ENCODE results near the gene TLCD3B. TPM values are rescaled to one million over a fixed set of nuclear protein-coding genes. Genes with fewer than 3 reads are reported as not detected.

Gene TLCD3B
- total and polyA plus RNA-seq, 9 donors: 0.15 TPM; not detected in 8

DNA sequence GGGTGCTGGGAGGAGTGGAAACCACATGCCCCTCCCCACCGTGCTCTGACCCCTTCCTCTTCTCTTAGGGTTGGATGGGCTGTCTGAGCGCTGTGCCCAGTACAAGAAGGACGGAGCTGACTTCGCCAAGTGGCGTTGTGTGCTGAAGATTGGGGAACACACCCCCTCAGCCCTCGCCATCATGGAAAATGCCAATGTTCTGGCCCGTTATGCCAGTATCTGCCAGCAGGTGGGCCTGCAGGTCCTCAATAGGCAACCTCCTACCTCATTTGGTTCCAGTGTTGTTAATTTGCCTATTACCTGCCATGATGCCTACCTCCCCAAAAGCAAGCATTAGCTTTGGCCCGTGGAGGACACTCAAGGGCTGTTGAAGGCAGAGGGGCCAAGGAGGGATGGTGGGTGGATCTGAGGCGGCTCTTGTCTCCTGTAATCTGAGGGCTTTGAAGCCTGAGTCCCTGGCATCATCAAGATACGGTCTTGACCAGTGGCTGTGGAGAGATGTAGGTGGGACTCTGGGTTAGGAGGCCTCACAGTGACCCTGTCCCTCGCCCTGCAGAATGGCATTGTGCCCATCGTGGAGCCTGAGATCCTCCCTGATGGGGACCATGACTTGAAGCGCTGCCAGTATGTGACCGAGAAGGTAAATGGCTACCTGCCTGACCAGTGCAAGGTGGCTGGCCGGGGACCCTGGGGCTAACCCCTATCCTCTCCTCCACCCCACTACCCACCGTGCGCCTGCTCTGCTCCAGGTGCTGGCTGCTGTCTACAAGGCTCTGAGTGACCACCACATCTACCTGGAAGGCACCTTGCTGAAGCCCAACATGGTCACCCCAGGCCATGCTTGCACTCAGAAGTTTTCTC lies 37.9 kb upstream of the TLCD3B start:
- H3K4me1 ChIP-seq (ENCODE audit: insufficient read depth): peaks cover 15% of the 10 kb centered on the region
- intact Hi-C loops (cut with DNase I): loop anchor here in 1 of 4 donors (10.0 kb wide), 1 partner anchor 336 kb away; the partner anchor contains the start of gene ZNF771

DNA sequence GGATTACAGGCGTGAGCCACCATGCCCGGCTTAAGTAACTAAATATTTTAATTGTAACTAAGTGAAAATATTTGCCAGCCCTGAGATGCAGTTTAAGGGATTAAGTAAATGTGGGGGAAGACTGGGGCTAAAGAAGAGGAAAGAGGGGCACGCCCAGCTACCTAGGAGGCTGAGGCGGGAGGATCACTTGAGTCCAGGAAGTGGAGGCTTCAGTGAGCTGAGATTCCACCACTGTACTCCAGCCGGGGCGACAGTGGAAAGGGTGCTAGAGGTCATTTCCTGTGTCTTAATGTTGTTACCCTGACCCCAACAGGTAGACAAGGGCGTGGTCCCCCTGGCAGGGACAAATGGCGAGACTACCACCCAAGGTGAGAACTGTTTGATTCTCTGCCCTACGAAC lies 37.3 kb upstream of the TLCD3B start:
- Histone ChIP-seq H3K4me3 (no peak overlapping the region), H3K36me3 (no peaks in the 10 kb centered on the region)

More for the DNA sequence above, 37.9 kb upstream of the TLCD3B start:
- WGBS, 3 donors: 73 to 80% (median 76%) methylated on average over 13 to 17 of the region's 17 CpGs
- Histone ChIP-seq H3K9me3 (no peaks in the 10 kb centered on the region), H3K36me3 (no peaks in the 10 kb centered on the region), H3K27ac (no peak overlapping the region), H3K4me3 (no peak overlapping the region), H3K27me3 (no peaks in the 10 kb centered on the region)
- TF ChIP-seq POLR2A (IDR thresholded peaks at IDR 0.05) (no peak), CTCF (IDR thresholded peaks at IDR 0.05) (no peak), EP300 (IDR thresholded peaks at IDR 0.05) (no peak)
- peak in 1 of 5 donors; percentile 53 for DNase-seq

GRCh38 chr16:30067584-30067916 lies 36.5 kb upstream of the TLCD3B start:
- TF ChIP-seq EP300 (IDR thresholded peaks at IDR 0.05) (no peak), CTCF (IDR thresholded peaks at IDR 0.05) (no peak), POLR2A (IDR thresholded peaks at IDR 0.05) (no peak)
- Histone ChIP-seq H3K36me3 (no peaks in the 10 kb centered on the region), H3K9me3 (no peaks in the 10 kb centered on the region), H3K4me1 (ENCODE audit: insufficient read depth) (peaks cover 21% of the 10 kb centered on the region), H3K4me3 (no peak overlapping the region), H3K27me3 (no peaks in the 10 kb centered on the region), H3K27ac (peak overlapping the region in 1 of 2 donors; percentile 99)
- intact Hi-C loops (cut with DNase I): loop anchor here in 1 of 4 donors (10.0 kb wide), 1 partner anchor 337 kb away; the partner anchor contains the start of gene ZNF771
- WGBS, 3 donors: 52 to 71% (median 56%) methylated on average over 6 of the region's 6 CpGs
- DNase-seq: no peak

More for the DNA sequence above, 37.3 kb upstream of the TLCD3B start:
- TF ChIP-seq CTCF (IDR thresholded peaks at IDR 0.05): no peak
- no peak for TF ChIP-seq EP300 (IDR thresholded peaks at IDR 0.05)
- no peak for TF ChIP-seq POLR2A (IDR thresholded peaks at IDR 0.05)
- Histone ChIP-seq H3K9me3 (no peaks in the 10 kb centered on the region), H3K27ac (no peak overlapping the region), H3K27me3 (no peaks in the 10 kb centered on the region), H3K4me1 (ENCODE audit: insufficient read depth) (peaks cover 20% of the 10 kb centered on the region)
- intact Hi-C loops (cut with DNase I): loop anchor here in 1 of 4 donors (10.0 kb wide), 1 partner anchor 336 kb away; the partner anchor contains the start of gene ZNF771
- DNase-seq: no peak
- WGBS, 3 donors: 74 to 80% (median 80%) methylated on average over 9 of the region's 9 CpGs

GRCh38 chr16:30066761-30067583 lies 35.9 kb upstream of the TLCD3B start:
- intact Hi-C loops (cut with DNase I): loop anchor here in 1 of 4 donors (10.0 kb wide), 1 partner anchor 338 kb away; the partner anchor contains the start of gene ZNF771

More at GRCh38 chr16:30066761-30067583, 35.9 kb upstream of the TLCD3B start:
- peak overlapping the region; percentile 97 for H3K4me3 ChIP-seq
- H3K9me3 ChIP-seq: no peaks in the 10 kb centered on the region
- TF ChIP-seq EP300 (IDR thresholded peaks at IDR 0.05) (no peak), POLR2A (IDR thresholded peaks at IDR 0.05) (no peak), CTCF (IDR thresholded peaks at IDR 0.05) (no peak)
- H3K4me1 ChIP-seq (ENCODE audit: insufficient read depth): peaks cover 21% of the 10 kb centered on the region
- DNase-seq: peak in 3 of 5 donors; percentile 51 to 57 (median 52)
- peak overlapping the region; percentile 80 to 99 for H3K27ac ChIP-seq
- WGBS, 3 donors: 15 to 40% (median 15%) methylated on average over 21 of the region's 21 CpGs
- no peaks in the 10 kb centered on the region for H3K36me3 ChIP-seq
- H3K27me3 ChIP-seq: no peaks in the 10 kb centered on the region
